ENCODE results near the gene RDH16.

DNA sequence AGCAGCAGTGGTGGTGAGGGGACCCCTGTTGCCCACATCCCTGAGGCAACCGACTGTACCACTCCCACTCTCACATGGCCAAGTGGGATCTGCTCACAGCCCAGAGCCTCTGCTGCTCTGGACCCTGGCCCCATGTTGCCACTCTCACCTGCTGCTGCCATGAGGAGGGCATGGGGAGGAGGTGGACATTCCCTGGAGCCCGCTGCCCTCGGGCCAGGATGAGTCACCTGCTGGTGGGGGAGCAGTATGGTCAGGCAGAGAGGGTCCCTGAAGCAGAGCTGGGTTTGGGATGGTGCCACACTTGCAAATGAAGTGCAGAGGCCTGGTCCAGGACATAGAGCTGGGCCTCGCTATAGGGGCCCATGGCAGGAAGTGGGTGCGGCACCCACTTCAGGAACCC, 49.3 kb downstream of the RDH16 start:
- TF ChIP-seq POLR2AphosphoS5 (IDR thresholded peaks at IDR 0.05) (no peak), POLR2A (IDR thresholded peaks at IDR 0.05) (no peak)
- TF ChIP-seq, protein P1, sequence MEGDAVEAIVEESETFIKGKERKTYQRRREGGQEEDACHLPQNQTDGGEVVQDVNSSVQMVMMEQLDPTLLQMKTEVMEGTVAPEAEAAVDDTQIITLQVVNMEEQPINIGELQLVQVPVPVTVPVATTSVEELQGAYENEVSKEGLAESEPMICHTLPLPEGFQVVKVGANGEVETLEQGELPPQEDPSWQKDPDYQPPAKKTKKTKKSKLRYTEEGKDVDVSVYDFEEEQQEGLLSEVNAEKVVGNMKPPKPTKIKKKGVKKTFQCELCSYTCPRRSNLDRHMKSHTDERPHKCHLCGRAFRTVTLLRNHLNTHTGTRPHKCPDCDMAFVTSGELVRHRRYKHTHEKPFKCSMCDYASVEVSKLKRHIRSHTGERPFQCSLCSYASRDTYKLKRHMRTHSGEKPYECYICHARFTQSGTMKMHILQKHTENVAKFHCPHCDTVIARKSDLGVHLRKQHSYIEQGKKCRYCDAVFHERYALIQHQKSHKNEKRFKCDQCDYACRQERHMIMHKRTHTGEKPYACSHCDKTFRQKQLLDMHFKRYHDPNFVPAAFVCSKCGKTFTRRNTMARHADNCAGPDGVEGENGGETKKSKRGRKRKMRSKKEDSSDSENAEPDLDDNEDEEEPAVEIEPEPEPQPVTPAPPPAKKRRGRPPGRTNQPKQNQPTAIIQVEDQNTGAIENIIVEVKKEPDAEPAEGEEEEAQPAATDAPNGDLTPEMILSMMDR (IDR thresholded peaks at IDR 0.05): no peak
